Measurements from ENCODE around the gene MALRD1. TPM values are rescaled to one million over a fixed set of nuclear protein-coding genes. Genes with fewer than 3 reads are reported as not detected.

MALRD1 gene
- total RNA-seq, 1 experiment from 2014 or later = 8.2 TPM

DNA sequence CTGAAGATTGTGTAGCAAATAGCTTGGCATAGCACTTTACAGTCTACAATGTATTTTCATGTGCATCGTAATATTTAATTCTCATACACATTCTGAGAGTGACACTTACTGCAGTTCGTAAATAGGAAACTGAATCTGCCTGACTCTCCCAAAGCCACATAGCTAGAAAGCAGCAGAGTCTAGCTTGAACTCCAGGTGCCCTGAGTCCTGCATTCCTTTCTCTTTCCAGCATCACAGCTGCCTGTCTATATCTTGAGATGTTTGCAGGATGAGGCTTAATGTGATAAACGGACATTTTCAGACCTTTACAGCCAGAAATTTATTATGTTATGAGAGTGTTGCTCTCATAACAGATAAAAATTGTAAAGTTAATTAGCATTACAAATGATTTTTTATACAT lies 634.8 kb downstream of the MALRD1 start:
- no peak overlapping the region for H3K4me3 Mint-ChIP-seq (ENCODE audit: unreplicated experiment)

DNA sequence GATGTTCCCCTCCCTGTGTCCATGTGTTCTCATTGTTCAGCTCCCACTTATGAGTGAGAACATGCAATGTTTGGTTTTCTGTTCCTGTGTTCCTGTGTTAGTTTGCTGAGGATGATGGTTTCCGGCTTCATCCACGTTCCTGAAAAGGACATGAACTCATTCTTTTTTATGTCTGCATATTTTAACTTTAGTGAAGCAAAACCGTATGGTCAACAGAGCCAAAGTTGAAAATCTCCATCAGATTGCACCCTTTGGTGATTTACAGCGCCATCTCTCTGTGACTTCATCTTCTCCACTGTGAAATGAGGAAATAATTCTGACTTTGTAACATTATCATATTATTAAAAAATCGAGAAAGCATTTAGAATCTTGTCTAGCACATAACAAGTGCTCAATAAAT lies 635.4 kb downstream of the MALRD1 start:
- Histone ChIP-seq H3K9me3 (no peaks in the 10 kb centered on the region), H3K4me1 (no peaks in the 10 kb centered on the region), H3K36me3 (ENCODE audit: control insufficient read depth, insufficient read depth, low read length) (no peaks in the 10 kb centered on the region), H3K4me3 (ENCODE audit: low read depth, low read length) (no peak overlapping the region), H3K27me3 (replicated peaks; ENCODE audit: control insufficient read depth, insufficient read depth, low read length) (no peaks in the 10 kb centered on the region)
- Mint-ChIP-seq H3K4me1 (ENCODE audit: low read depth, unreplicated experiment) (no peaks in the 10 kb centered on the region), H3K9me3 (ENCODE audit: unreplicated experiment) (no peaks in the 10 kb centered on the region), H3K27me3 (ENCODE audit: insufficient read depth, unreplicated experiment) (no peaks in the 10 kb centered on the region), H3K27ac (ENCODE audit: unreplicated experiment) (no peak overlapping the region), H3K4me3 (ENCODE audit: unreplicated experiment) (no peak overlapping the region), H3K36me3 (ENCODE audit: insufficient read depth, unreplicated experiment) (no peaks in the 10 kb centered on the region)
- intact Hi-C loops (cut with micrococcal nuclease; ENCODE audit: unreplicated experiment) = no loop called here
- ChIA-PET POLR2A (no interaction called here), CTCF (no interaction called here)
- no peak for DNase-seq
- BruUV-seq (replicated peaks) = no TSS peak
- TF ChIP-seq, protein P1, sequence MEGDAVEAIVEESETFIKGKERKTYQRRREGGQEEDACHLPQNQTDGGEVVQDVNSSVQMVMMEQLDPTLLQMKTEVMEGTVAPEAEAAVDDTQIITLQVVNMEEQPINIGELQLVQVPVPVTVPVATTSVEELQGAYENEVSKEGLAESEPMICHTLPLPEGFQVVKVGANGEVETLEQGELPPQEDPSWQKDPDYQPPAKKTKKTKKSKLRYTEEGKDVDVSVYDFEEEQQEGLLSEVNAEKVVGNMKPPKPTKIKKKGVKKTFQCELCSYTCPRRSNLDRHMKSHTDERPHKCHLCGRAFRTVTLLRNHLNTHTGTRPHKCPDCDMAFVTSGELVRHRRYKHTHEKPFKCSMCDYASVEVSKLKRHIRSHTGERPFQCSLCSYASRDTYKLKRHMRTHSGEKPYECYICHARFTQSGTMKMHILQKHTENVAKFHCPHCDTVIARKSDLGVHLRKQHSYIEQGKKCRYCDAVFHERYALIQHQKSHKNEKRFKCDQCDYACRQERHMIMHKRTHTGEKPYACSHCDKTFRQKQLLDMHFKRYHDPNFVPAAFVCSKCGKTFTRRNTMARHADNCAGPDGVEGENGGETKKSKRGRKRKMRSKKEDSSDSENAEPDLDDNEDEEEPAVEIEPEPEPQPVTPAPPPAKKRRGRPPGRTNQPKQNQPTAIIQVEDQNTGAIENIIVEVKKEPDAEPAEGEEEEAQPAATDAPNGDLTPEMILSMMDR (IDR thresholded peaks at IDR 0.05; ENCODE audit: insufficient read depth in 1 of 2, low read depth in 1 of 2, low read length in 1 of 2, severe bottlenecking in 1 of 2, unreplicated experiment in 1 of 2) = no peak

More for the DNA sequence above, 634.8 kb downstream of the MALRD1 start:
- TF ChIP-seq, protein P1 (IDR thresholded peaks at IDR 0.05; ENCODE audit: insufficient read depth in 1 of 2, low read depth in 1 of 2, low read length in 1 of 2, severe bottlenecking in 1 of 2, unreplicated experiment in 1 of 2) = no peak
- Histone ChIP-seq H3K9me3 (no peaks in the 10 kb centered on the region), H3K4me1 (no peaks in the 10 kb centered on the region), H3K4me3 (ENCODE audit: low read depth, low read length) (no peak overlapping the region), H3K36me3 (ENCODE audit: control insufficient read depth, insufficient read depth, low read length) (no peaks in the 10 kb centered on the region), H3K27me3 (replicated peaks; ENCODE audit: control insufficient read depth, insufficient read depth, low read length) (no peaks in the 10 kb centered on the region)
- POLR2A ChIA-PET = interaction anchor here (0.6 kb wide), 1 partner anchor 209 kb away, joined by 4 read pairs; no protein-coding TSS in a partner anchor
- DNase-seq = no peak
- H3K27me3 Mint-ChIP-seq (ENCODE audit: insufficient read depth, unreplicated experiment) = no peaks in the 10 kb centered on the region
- no peak overlapping the region for H3K27ac Mint-ChIP-seq (ENCODE audit: unreplicated experiment)
- no peaks in the 10 kb centered on the region for H3K9me3 Mint-ChIP-seq (ENCODE audit: unreplicated experiment)
- intact Hi-C loops (cut with micrococcal nuclease; ENCODE audit: unreplicated experiment) = no loop called here
- no peaks in the 10 kb centered on the region for H3K4me1 Mint-ChIP-seq (ENCODE audit: low read depth, unreplicated experiment)
- no TSS peak for BruUV-seq (replicated peaks)
- CTCF ChIA-PET = interaction anchor here (0.7 kb wide), 1 partner anchor 687 kb away, joined by 3 read pairs; no protein-coding TSS in a partner anchor
- H3K36me3 Mint-ChIP-seq (ENCODE audit: insufficient read depth, unreplicated experiment) = no peaks in the 10 kb centered on the region

GRCh38 chr10:19688344-19688743 lies 639.7 kb downstream of the MALRD1 start:
- TF ChIP-seq, protein P1 (IDR thresholded peaks at IDR 0.05; ENCODE audit: insufficient read depth in 1 of 2, low read depth in 1 of 2, low read length in 1 of 2, severe bottlenecking in 1 of 2, unreplicated experiment in 1 of 2) = no peak
- no TSS peak for BruUV-seq (replicated peaks)
- Mint-ChIP-seq H3K4me1 (ENCODE audit: low read depth, unreplicated experiment) (no peaks in the 10 kb centered on the region), H3K4me3 (ENCODE audit: unreplicated experiment) (no peak overlapping the region), H3K27ac (ENCODE audit: unreplicated experiment) (no peak overlapping the region), H3K27me3 (ENCODE audit: insufficient read depth, unreplicated experiment) (no peaks in the 10 kb centered on the region), H3K9me3 (ENCODE audit: unreplicated experiment) (no peaks in the 10 kb centered on the region), H3K36me3 (ENCODE audit: insufficient read depth, unreplicated experiment) (no peaks in the 10 kb centered on the region)
- Histone ChIP-seq H3K4me1 (no peaks in the 10 kb centered on the region), H3K4me3 (ENCODE audit: low read depth, low read length) (no peak overlapping the region), H3K36me3 (ENCODE audit: control insufficient read depth, insufficient read depth, low read length) (no peaks in the 10 kb centered on the region), H3K9me3 (peaks cover 6% of the 10 kb centered on the region; the same call in 1 of the 2 replicates), H3K27me3 (replicated peaks; ENCODE audit: control insufficient read depth, insufficient read depth, low read length) (no peaks in the 10 kb centered on the region)
- intact Hi-C loops (cut with micrococcal nuclease; ENCODE audit: unreplicated experiment) = no loop called here
- POLR2A ChIA-PET = no interaction called here
- CTCF ChIA-PET = no interaction called here
- DNase-seq = no peak
